ENCODE data around the gene PALLD. TPM values are rescaled to one million over a fixed set of nuclear protein-coding genes. Genes with fewer than 3 reads are reported as not detected.

The PALLD gene
- total and polyA plus RNA-seq, 9 donors, result 86.1 to 155 (median 146) TPM

DNA sequence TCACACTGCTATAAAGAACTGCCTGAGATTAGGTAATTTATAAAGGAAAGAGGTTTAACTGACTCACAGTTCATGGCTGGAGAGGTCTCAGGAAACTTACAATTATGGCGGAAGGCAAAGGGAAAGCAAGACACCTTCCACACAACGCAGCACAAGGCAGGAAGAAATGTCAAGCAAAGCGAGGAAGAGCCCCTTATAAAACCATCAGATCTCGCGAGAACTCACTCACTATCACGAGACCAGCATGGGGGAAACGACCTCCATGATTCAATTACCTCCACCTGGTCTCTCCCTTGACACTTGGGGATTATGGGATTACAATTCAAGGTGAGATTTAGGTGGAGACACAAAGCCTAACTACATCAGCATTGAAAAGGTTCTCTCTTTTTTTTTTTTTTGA is 39.6 kb downstream of the PALLD start:
- WGBS (ENCODE audit: insufficient coverage), result 80% methylated on average over 1 of the region's 7 CpGs
- no peak overlapping the region for H3K4me3 ChIP-seq (ENCODE audit: low read length)
- no peaks in the 10 kb centered on the region for H3K36me3 ChIP-seq (ENCODE audit: control insufficient read depth, insufficient read depth, low read length)
- DNase-seq, result no peak
- no peak overlapping the region for H3K27ac ChIP-seq (ENCODE audit: low read length)
- no peaks in the 10 kb centered on the region for H3K27me3 ChIP-seq (ENCODE audit: control insufficient read depth, insufficient read depth, low read length)
- H3K9me3 ChIP-seq (replicated peaks; ENCODE audit: control insufficient read depth, low read depth, low read length), result no peaks in the 10 kb centered on the region
- no peaks in the 10 kb centered on the region for H3K4me1 ChIP-seq (ENCODE audit: control insufficient read depth, insufficient read depth, low read length)

DNA sequence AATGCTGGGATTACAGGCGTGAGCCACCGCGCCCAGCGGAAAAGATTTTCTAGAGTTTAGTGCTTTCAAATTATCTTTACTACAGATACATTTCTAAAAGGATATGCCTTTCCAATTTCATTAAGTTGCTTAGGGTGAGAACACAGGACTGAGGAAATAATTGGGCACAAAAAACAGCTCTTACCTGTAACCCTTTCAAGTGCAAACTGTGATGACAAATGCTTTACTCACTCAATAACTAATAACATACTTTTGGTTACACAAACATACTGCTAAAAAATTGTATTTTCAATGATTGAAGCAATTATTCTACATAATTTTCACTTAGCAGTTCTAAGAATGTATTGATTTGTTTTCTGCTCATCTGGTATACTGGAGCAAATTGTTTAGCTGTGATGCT is 40.2 kb downstream of the PALLD start:
- Histone ChIP-seq H3K27ac (ENCODE audit: low read length) (no peak overlapping the region), H3K4me1 (ENCODE audit: control insufficient read depth, insufficient read depth, low read length) (no peaks in the 10 kb centered on the region), H3K27me3 (ENCODE audit: control insufficient read depth, insufficient read depth, low read length) (no peaks in the 10 kb centered on the region), H3K36me3 (ENCODE audit: control insufficient read depth, insufficient read depth, low read length) (no peaks in the 10 kb centered on the region), H3K9me3 (replicated peaks; ENCODE audit: control insufficient read depth, low read depth, low read length) (no peaks in the 10 kb centered on the region), H3K4me3 (ENCODE audit: low read length) (no peak overlapping the region)
- no peak for DNase-seq
- no CpG with 5 or more reads among the region's 4 CpGs for WGBS (ENCODE audit: insufficient coverage)

DNA sequence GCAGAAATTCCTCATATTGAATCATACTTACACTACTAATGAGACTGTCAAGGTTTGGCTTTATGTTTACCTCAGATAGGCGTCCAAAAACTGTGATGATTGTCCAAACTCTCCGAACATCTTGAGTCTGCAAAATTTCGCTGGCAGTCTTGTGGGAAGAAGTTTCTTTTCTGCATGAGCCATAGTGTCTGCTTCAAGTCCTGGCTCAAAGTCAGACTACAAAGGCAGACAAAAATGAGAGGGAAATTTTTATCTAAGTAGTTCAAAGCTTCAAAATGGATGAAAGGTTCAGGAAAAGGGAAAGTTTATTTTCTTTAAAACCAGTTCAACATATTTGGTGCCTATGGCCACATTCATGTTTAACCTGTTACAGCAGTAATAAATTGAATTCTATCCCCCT is 40.7 kb downstream of the PALLD start:
- peak; percentile 82 for DNase-seq
- no peaks in the 10 kb centered on the region for H3K36me3 ChIP-seq (ENCODE audit: control insufficient read depth, insufficient read depth, low read length)

DNA sequence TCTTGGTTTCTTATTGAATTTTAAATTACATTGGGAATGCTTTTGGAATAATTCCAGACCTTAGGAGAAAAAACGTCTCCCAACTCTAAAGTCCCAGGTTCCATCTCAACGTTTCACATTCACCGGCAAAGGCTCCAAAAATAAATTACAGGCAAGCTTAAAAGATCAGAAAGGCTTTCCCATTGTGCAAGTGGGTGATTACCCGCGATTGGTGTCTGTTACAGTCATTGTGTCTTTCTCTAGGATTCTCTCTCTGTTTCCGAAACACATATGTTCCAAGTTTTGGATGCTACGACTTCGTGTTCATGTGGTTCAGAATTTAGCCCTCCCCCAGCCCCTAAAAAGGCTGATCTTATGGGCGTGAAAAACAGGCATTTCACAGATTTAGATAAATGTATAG is 41.8 kb downstream of the PALLD start:
- Histone ChIP-seq H3K4me1 (ENCODE audit: control insufficient read depth, insufficient read depth, low read length) (no peaks in the 10 kb centered on the region), H3K4me3 (ENCODE audit: low read length) (no peak overlapping the region), H3K9me3 (replicated peaks; ENCODE audit: control insufficient read depth, low read depth, low read length) (no peaks in the 10 kb centered on the region), H3K36me3 (ENCODE audit: control insufficient read depth, insufficient read depth, low read length) (no peaks in the 10 kb centered on the region), H3K27ac (ENCODE audit: low read length) (no peak overlapping the region), H3K27me3 (ENCODE audit: control insufficient read depth, insufficient read depth, low read length) (no peaks in the 10 kb centered on the region)
- DNase-seq, result peak; percentile 66
- WGBS (ENCODE audit: insufficient coverage), result 25% methylated on average over 3 of the region's 9 CpGs

More for the DNA sequence above, 40.7 kb downstream of the PALLD start:
- Histone ChIP-seq H3K9me3 (replicated peaks; ENCODE audit: control insufficient read depth, low read depth, low read length) (no peaks in the 10 kb centered on the region), H3K4me1 (ENCODE audit: control insufficient read depth, insufficient read depth, low read length) (no peaks in the 10 kb centered on the region), H3K27ac (ENCODE audit: low read length) (no peak overlapping the region), H3K27me3 (ENCODE audit: control insufficient read depth, insufficient read depth, low read length) (no peaks in the 10 kb centered on the region), H3K4me3 (ENCODE audit: low read length) (no peak overlapping the region)
- WGBS (ENCODE audit: insufficient coverage), result no CpG with 5 or more reads among the region's 3 CpGs

DNA sequence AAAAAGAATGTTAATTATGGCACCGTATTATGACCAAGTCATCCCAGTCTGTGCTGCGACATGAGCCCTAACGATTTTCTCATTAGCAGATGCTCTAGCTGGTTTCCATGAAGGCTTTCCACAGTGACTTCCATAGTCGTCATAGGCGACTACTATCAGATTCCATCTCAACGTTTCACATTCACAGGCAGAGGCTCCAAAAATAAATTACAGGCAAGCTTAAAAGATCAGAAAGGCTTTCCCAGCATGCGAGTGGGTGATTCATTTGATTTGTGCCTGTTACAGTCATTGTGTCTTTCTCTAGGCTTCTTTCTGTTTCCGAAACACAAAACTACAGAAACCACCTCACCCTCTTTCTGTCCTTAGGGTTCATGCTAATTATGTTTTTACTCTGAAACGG is 43.2 kb downstream of the PALLD start:
- Histone ChIP-seq H3K4me3 (ENCODE audit: low read length) (no peak overlapping the region), H3K27me3 (ENCODE audit: control insufficient read depth, insufficient read depth, low read length) (no peaks in the 10 kb centered on the region), H3K27ac (ENCODE audit: low read length) (peak overlapping the region; percentile 45), H3K9me3 (replicated peaks; ENCODE audit: control insufficient read depth, low read depth, low read length) (no peaks in the 10 kb centered on the region), H3K36me3 (ENCODE audit: control insufficient read depth, insufficient read depth, low read length) (no peaks in the 10 kb centered on the region), H3K4me1 (ENCODE audit: control insufficient read depth, insufficient read depth, low read length) (no peaks in the 10 kb centered on the region)
- 51% methylated on average over 3 of the region's 9 CpGs for WGBS (ENCODE audit: insufficient coverage)
- peak; percentile 86 for DNase-seq

DNA sequence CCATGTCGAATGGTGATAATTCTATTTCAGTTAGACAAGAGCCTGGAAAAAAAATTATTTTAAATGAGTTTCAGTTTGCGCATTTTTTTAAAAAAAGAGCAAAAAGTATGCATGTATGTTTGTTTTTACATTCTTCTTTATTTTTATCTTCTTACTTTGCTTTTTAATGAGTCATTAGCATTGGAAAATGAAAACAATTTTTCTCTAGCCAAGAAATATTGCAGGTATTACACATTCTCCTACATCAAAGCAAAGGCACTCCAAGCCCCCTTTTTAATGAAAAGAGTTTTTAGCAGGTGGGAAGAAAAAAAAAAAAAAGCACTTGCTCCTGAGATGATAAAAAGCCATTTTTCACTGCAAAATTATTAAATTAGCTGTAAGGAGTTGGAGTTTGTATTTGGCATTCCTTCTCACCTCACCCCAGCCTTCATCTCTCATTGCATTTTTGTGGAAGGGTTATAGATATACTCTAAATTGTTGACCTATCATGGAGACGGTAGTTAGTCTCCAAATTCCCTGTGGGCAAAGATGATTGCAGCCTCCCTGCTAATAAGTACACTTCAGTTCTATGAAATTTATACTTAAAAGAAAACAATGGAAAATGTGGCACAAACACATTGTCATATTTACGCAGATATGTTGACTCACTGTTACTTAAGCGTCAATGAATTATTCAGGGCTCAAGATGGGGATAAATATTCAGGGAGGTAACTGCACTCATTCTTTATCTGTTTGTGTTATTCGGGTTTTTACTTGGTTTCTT is 43.8 kb downstream of the PALLD start:
- no peak overlapping the region for H3K4me3 ChIP-seq (ENCODE audit: low read length)
- H3K27ac ChIP-seq (ENCODE audit: low read length), result peak overlapping the region; percentile 45
- H3K36me3 ChIP-seq (ENCODE audit: control insufficient read depth, insufficient read depth, low read length), result no peaks in the 10 kb centered on the region
- no CpG with 5 or more reads among the region's 6 CpGs for WGBS (ENCODE audit: insufficient coverage)
- H3K4me1 ChIP-seq (ENCODE audit: control insufficient read depth, insufficient read depth, low read length), result no peaks in the 10 kb centered on the region
- no peak for DNase-seq
- H3K9me3 ChIP-seq (replicated peaks; ENCODE audit: control insufficient read depth, low read depth, low read length), result no peaks in the 10 kb centered on the region
- no peaks in the 10 kb centered on the region for H3K27me3 ChIP-seq (ENCODE audit: control insufficient read depth, insufficient read depth, low read length)

DNA sequence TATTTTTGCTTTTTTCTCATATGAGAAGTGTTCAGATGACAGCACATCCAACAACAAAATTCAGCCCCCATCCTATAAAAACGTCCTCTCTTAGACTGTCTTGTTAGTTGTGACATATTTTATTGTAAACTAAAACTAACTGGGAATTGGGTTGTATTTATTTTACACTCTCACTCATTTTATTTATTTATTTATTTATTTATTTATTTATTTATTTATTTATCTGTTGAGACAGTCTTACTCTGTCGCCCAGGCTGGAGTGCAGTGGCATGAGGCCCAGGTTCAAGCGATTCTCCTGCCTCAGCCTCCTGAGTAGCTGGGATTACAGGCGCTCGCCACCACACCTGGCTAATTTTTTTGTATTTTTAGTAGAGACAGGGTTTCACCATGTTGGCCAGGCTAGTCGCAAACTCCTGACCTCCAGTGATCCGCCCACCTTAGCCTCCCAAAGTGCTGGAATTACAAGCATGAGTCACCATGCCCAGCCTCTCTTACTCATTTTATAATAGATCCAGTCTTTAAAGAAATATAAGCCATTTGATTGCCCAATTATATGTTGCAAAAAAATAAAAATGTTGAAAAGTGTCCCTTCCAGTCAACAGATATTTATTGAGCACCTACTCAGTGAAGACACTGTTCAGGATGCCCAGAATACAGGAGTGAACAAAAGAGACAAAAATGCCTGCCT is 44.6 kb downstream of the PALLD start:
- no peaks in the 10 kb centered on the region for H3K9me3 ChIP-seq (replicated peaks; ENCODE audit: control insufficient read depth, low read depth, low read length)
- no peak overlapping the region for H3K4me3 ChIP-seq (ENCODE audit: low read length)
- H3K36me3 ChIP-seq (ENCODE audit: control insufficient read depth, insufficient read depth, low read length), result no peaks in the 10 kb centered on the region
- WGBS (ENCODE audit: insufficient coverage), result no CpG with 5 or more reads among the region's 7 CpGs
- no peak for DNase-seq
- no peak overlapping the region for H3K27ac ChIP-seq (ENCODE audit: low read length)
- H3K4me1 ChIP-seq (ENCODE audit: control insufficient read depth, insufficient read depth, low read length), result no peaks in the 10 kb centered on the region
- H3K27me3 ChIP-seq (ENCODE audit: control insufficient read depth, insufficient read depth, low read length), result no peaks in the 10 kb centered on the region

DNA sequence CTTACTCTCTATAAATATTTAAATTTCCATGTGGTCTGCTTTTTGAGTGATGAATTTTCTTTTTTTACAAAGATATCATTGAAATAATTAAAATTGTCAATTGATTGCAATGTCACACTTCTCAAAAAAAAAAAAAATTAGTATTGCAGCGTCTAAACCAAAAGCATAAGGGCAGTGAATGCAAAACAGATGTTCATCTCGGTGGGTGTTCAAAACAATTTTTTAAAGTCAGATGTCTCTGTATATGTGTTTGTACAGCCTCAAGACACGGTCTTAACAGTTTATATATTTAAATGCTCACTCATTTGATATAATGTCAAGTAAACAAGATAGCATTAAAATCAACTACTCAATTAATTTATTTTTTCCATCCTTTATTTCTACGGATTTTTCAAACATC is 52.3 kb downstream of the PALLD start:
- Histone ChIP-seq H3K9me3 (replicated peaks; ENCODE audit: control insufficient read depth, low read depth, low read length) (no peaks in the 10 kb centered on the region), H3K27me3 (ENCODE audit: control insufficient read depth, insufficient read depth, low read length) (no peaks in the 10 kb centered on the region), H3K27ac (ENCODE audit: low read length) (no peak overlapping the region), H3K4me1 (ENCODE audit: control insufficient read depth, insufficient read depth, low read length) (peaks cover 3% of the 10 kb centered on the region), H3K4me3 (ENCODE audit: low read length) (no peak overlapping the region), H3K36me3 (ENCODE audit: control insufficient read depth, insufficient read depth, low read length) (no peaks in the 10 kb centered on the region)
- DNase-seq, result no peak
- WGBS (ENCODE audit: insufficient coverage), result no CpG with 5 or more reads among the region's 4 CpGs

DNA sequence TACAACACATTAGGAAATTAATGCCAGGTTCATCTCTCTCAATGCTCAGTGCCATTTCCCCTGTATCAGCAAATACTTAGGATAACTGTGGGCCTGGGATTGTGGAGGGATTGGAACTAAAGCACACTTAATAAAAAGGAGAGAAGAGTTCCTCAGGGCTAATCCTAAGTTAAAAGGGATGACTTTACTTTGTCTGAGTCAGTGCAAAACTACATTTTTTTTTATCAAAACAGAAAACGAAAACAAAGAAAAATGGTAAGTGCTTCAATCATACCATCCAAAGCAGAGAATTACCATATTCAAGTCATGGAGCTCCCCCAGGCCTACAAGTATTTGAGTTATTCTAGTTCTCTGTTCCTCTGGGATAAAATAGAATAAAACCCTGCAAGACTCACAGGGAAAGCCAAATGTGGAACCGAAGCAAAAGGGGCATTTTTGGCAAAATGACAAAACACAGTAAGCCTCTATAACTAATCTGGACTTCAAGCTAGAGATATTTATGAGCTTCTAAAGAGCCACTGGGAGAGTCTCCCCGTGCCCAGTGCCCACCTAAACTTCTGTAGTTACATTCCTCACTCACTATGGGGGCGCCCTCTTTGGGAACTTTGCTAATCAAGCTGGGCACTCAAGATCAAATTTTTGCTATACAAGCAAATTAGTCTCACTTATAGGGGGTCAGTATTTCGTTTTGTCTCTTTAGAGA is 53.4 kb downstream of the PALLD start:
- H3K9me3 ChIP-seq (replicated peaks; ENCODE audit: control insufficient read depth, low read depth, low read length), result no peaks in the 10 kb centered on the region
- DNase-seq, result peak; percentile 70
- WGBS (ENCODE audit: insufficient coverage), result no CpG with 5 or more reads among the region's 5 CpGs
- H3K27ac ChIP-seq (ENCODE audit: low read length), result no peak overlapping the region
- H3K27me3 ChIP-seq (ENCODE audit: control insufficient read depth, insufficient read depth, low read length), result no peaks in the 10 kb centered on the region
- no peak overlapping the region for H3K4me3 ChIP-seq (ENCODE audit: low read length)
- H3K4me1 ChIP-seq (ENCODE audit: control insufficient read depth, insufficient read depth, low read length), result peaks cover 3% of the 10 kb centered on the region
- H3K36me3 ChIP-seq (ENCODE audit: control insufficient read depth, insufficient read depth, low read length), result no peaks in the 10 kb centered on the region

DNA sequence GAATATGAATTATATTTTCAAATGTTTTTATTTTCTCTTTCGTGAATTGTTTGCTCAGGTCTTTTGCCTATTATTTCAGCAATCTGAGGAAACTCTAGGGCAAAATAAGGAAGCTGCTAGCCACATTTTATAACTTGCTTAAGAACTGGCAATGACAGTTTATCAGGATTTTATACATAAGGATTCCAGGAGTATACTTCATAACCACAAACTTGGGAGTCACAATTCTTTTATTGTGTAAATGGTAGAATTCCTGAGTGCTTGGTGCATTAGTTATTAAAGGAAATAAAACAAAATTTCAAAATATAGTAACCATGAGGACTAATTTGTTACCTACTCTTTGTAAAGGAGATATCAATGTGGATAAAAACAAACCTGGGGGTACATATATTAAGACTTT is 54.4 kb downstream of the PALLD start:
- Histone ChIP-seq H3K27me3 (ENCODE audit: control insufficient read depth, insufficient read depth, low read length) (no peaks in the 10 kb centered on the region), H3K4me3 (ENCODE audit: low read length) (no peak overlapping the region), H3K27ac (ENCODE audit: low read length) (no peak overlapping the region), H3K9me3 (replicated peaks; ENCODE audit: control insufficient read depth, low read depth, low read length) (no peaks in the 10 kb centered on the region), H3K4me1 (ENCODE audit: control insufficient read depth, insufficient read depth, low read length) (peaks cover 3% of the 10 kb centered on the region), H3K36me3 (ENCODE audit: control insufficient read depth, insufficient read depth, low read length) (no peaks in the 10 kb centered on the region)
- DNase-seq, result no peak
- no CpG with 5 or more reads among the region's 1 CpG for WGBS (ENCODE audit: insufficient coverage)
